Measurements from ENCODE around the gene ZC3H12D. TPM values are rescaled to one million over a fixed set of nuclear protein-coding genes. Genes with fewer than 3 reads are reported as not detected.

ZC3H12D gene
- total and polyA plus RNA-seq, 2 donors (not counting 3 experiments of a cell fraction or from before 2014, with no cell fraction given) = 0.06 TPM; not detected in 1

GRCh38 chr6:149446791-149447376, 37.9 kb downstream of the ZC3H12D start:
- no TSS peak for BruUV-seq (replicated peaks)
- TF ChIP-seq MYC (IDR thresholded peaks at IDR 0.05; ENCODE audit: low read depth, low read length) (no peak), POLR2AphosphoS5 (IDR thresholded peaks at IDR 0.05; ENCODE audit: insufficient read depth, low read depth, low read length) (no peak), CTCF (IDR thresholded peaks at IDR 0.05; ENCODE audit: extremely low read depth in 1 of 2, insufficient read depth in 1 of 2, low read depth in 1 of 2, low read length in 2 of 2) (no peak), FOS (IDR thresholded peaks at IDR 0.05; ENCODE audit: borderline replicate concordance, insufficient read depth, low read length) (no peak), MAX (IDR thresholded peaks at IDR 0.05; ENCODE audit: insufficient read depth, insufficient read length) (no peak), EZH2 (IDR thresholded peaks at IDR 0.05; ENCODE audit: borderline replicate concordance, low read depth, low read length, severe bottlenecking) (no peak), GATA2 (IDR thresholded peaks at IDR 0.05; ENCODE audit: insufficient read depth, insufficient read length, low read depth, low read length) (no peak), JUN (IDR thresholded peaks at IDR 0.05; ENCODE audit: borderline replicate concordance, insufficient read depth, insufficient read length, low read depth) (no peak), POLR2A (IDR thresholded peaks at IDR 0.05; ENCODE audit: low read depth, low read length) (no peak)
- ChIA-PET CTCF (interaction anchor here (0.6 to 1.4 kb wide), 2 partner anchors 15 to 364 kb away, joined by 4 read pairs; no protein-coding TSS in a partner anchor), POLR2A (no interaction called here)
- Histone ChIP-seq H3K9me3 (replicated peaks; ENCODE audit: control insufficient read depth, insufficient read depth, low read length) (no peaks in the 10 kb centered on the region), H3K4me1 (ENCODE audit: control insufficient read depth, extremely low read depth, insufficient read depth, low read length) (no peaks in the 10 kb centered on the region), H3K9me1 (replicated peaks; ENCODE audit: control insufficient read depth, extremely low read depth, insufficient read depth, low read length) (no peaks in the 10 kb centered on the region), H2AFZ (ENCODE audit: low read depth, low read length) (no peak overlapping the region), H3K36me3 (ENCODE audit: control insufficient read depth in 2 of 2, extremely low read depth in 1 of 2, insufficient read depth in 2 of 2, low read length in 2 of 2) (no peaks in the 10 kb centered on the region), H3K27me3 (ENCODE audit: control insufficient read depth in 2 of 2, insufficient read depth in 2 of 2, low read length in 2 of 2) (peaks cover 11 to 19% of the 10 kb centered on the region in 2 experiments), H3K79me2 (ENCODE audit: control insufficient read depth, insufficient read depth, low read length) (no peaks in the 10 kb centered on the region), H3K4me3 (replicated peaks in 1 of 3; ENCODE audit: insufficient read depth in 1 of 3, low read depth in 1 of 3, low read length in 3 of 3) (no peak overlapping the region), H3K27ac (ENCODE audit: insufficient read depth, low read depth, low read length) (no peak overlapping the region), H3K9ac (replicated peaks; ENCODE audit: extremely low read depth, insufficient read depth, low read length) (no peak overlapping the region), H4K20me1 (replicated peaks; ENCODE audit: control insufficient read depth, extremely low read depth, insufficient read depth, low read length) (no peaks in the 10 kb centered on the region), H3K4me2 (ENCODE audit: insufficient read depth, low read length) (no peak overlapping the region)
- FAIRE-seq = no peak
- intact Hi-C loops (cut with micrococcal nuclease) = no loop called here
- DNase-seq (ENCODE audit: low read depth, low spot score) = no peak
- dilution Hi-C loops (cut with MboI; ENCODE audit: extremely low pct_ligation_motif_present, low sequenced_read_pairs) = no loop called here

All from endothelial cell of umbilical vein (primary cell).